Astrocyte (in vitro differentiated cells and primary cell): ENCODE data around the gene MPDU1. TPM values are rescaled to one million over a fixed set of nuclear protein-coding genes. Genes with fewer than 3 reads are reported as not detected.

Experiments
- DNase-seq: peaks from one replicate; pipeline ENCODE4 v3.0.0-alpha.2; 2010; ENCODE audit warnings: low read depth
- FAIRE-seq: peaks from 2 replicates; lab custom pipeline; 2011; peaks lifted over from hg19 to GRCh38; lab: Jason Lieb, UNC
- H2AFZ ChIP-seq: 2 replicates; pipeline ENCODE4 v1.6.0; 2012; ENCODE audit warnings: low read depth, low read length, inconsistent platforms
- H3K27ac ChIP-seq: 2 replicates; pipeline ENCODE4 v1.5.1; 2011; ENCODE audit warnings: low read depth, low read length, inconsistent platforms
- H3K27me3 ChIP-seq: 2 replicates; pipeline ENCODE4 v1.6.0; 2011; ENCODE audit warnings: low read length, inconsistent platforms; ENCODE audit not compliant: insufficient read depth
- H3K36me3 ChIP-seq: 2 replicates; pipeline ENCODE4 v1.5.1; 2011; ENCODE audit warnings: low read length, inconsistent platforms; ENCODE audit not compliant: insufficient read depth
- H3K4me1 ChIP-seq: 2 replicates; pipeline ENCODE4 v1.5.1; 2011; ENCODE audit warnings: low read length, inconsistent platforms; ENCODE audit not compliant: insufficient read depth
- H3K4me2 ChIP-seq: 2 replicates; pipeline ENCODE4 v1.6.0; 2012; ENCODE audit warnings: low read length, inconsistent platforms
- H3K4me3 ChIP-seq: 2 replicates; pipeline ENCODE4 v1.5.1; 2011; ENCODE audit warnings: low read depth, mild to moderate bottlenecking, low read length, inconsistent platforms; ENCODE audit not compliant: insufficient read depth
- H3K79me2 ChIP-seq: 2 replicates; pipeline ENCODE4 v1.6.0; 2012; ENCODE audit warnings: mild to moderate bottlenecking, low read length, inconsistent platforms; ENCODE audit not compliant: insufficient read depth
- H3K9ac ChIP-seq: 2 replicates; pipeline ENCODE4 v1.6.0; 2012; ENCODE audit warnings: mild to moderate bottlenecking, low read length, inconsistent platforms
- H3K9me3 ChIP-seq: 2 replicates; pipeline ENCODE4 v1.5.1; 2012; ENCODE audit warnings: low read depth, mild to moderate bottlenecking, low read length, inconsistent platforms; ENCODE audit not compliant: insufficient read depth
- H4K20me1 ChIP-seq: 2 replicates; pipeline ENCODE4 v1.6.0; 2012; ENCODE audit warnings: low read length, inconsistent platforms; ENCODE audit not compliant: insufficient read depth
- H3K27ac Mint-ChIP-seq: one replicate; pipeline ENCODE4 v1.8.0; 2021; ENCODE audit warnings: mild to moderate bottlenecking, mixed read lengths; ENCODE audit not compliant: unreplicated experiment
- H3K27me3 Mint-ChIP-seq: one replicate; pipeline ENCODE4 v1.8.0; 2021; ENCODE audit warnings: low read depth, mixed read lengths; ENCODE audit not compliant: unreplicated experiment
- H3K36me3 Mint-ChIP-seq: one replicate; pipeline ENCODE4 v1.8.0; 2021; ENCODE audit warnings: low read depth, mixed read lengths; ENCODE audit not compliant: unreplicated experiment
- H3K4me1 Mint-ChIP-seq: one replicate; pipeline ENCODE4 v1.8.0; 2021; ENCODE audit warnings: low read depth, mixed read lengths; ENCODE audit not compliant: unreplicated experiment
- H3K4me3 Mint-ChIP-seq: one replicate; pipeline ENCODE4 v1.8.0; 2021; ENCODE audit warnings: mild to moderate bottlenecking, moderate library complexity, mixed read lengths; ENCODE audit not compliant: unreplicated experiment
- H3K9me3 Mint-ChIP-seq: one replicate; pipeline ENCODE4 v1.8.0; 2021; ENCODE audit warnings: mild to moderate bottlenecking, mixed read lengths; ENCODE audit not compliant: unreplicated experiment
- CTCF ChIP-seq: IDR thresholded peaks from 2 replicates; pipeline ENCODE4 v1.5.1; 2011; ENCODE audit warnings: low read depth, mild to moderate bottlenecking, inconsistent platforms, low read length, moderate library complexity; ENCODE audit not compliant: insufficient read depth
- EZH2 ChIP-seq: IDR thresholded peaks from 2 replicates; pipeline ENCODE4 v1.6.1; 2012; ENCODE audit warnings: mild to moderate bottlenecking, low read length, inconsistent platforms; ENCODE audit not compliant: insufficient read depth
- total RNA-seq: library from RNA; stranded (reverse); gene quantifications from 2 replicates; pipeline ENCODE4 v1.2.1, GENCODE V29; 2021

Gene MPDU1
- total RNA-seq, 1 donor from 2014 or later: 51.2 TPM

- TF ChIP-seq EZH2: no peak
- no peak for TF ChIP-seq CTCF
- Histone ChIP-seq H3K27me3 (no peaks in the 10 kb centered on the region), H3K36me3 (peaks cover 1% of the 10 kb centered on the region), H3K4me3 (no peak overlapping the region), H3K27ac (no peak overlapping the region), H3K9ac (peak overlapping the region; percentile 88), H3K79me2 (peaks cover 28% of the 10 kb centered on the region), H3K4me2 (no peak overlapping the region), H2AFZ (no peak overlapping the region), H3K4me1 (peaks cover 25% of the 10 kb centered on the region), H4K20me1 (peaks cover 9% of the 10 kb centered on the region), H3K9me3 (no peaks in the 10 kb centered on the region)
- no peak for DNase-seq
- Mint-ChIP-seq H3K9me3 (no peaks in the 10 kb centered on the region), H3K4me1 (peaks cover 17% of the 10 kb centered on the region), H3K27ac (peak overlapping the region; percentile 53), H3K27me3 (no peaks in the 10 kb centered on the region), H3K4me3 (peak overlapping the region; percentile 89), H3K36me3 (no peaks in the 10 kb centered on the region)
- FAIRE-seq: no peak
Observed at GRCh38 chr17:7559320-7560171, 24.1 kb upstream of the MPDU1 start.

DNA sequence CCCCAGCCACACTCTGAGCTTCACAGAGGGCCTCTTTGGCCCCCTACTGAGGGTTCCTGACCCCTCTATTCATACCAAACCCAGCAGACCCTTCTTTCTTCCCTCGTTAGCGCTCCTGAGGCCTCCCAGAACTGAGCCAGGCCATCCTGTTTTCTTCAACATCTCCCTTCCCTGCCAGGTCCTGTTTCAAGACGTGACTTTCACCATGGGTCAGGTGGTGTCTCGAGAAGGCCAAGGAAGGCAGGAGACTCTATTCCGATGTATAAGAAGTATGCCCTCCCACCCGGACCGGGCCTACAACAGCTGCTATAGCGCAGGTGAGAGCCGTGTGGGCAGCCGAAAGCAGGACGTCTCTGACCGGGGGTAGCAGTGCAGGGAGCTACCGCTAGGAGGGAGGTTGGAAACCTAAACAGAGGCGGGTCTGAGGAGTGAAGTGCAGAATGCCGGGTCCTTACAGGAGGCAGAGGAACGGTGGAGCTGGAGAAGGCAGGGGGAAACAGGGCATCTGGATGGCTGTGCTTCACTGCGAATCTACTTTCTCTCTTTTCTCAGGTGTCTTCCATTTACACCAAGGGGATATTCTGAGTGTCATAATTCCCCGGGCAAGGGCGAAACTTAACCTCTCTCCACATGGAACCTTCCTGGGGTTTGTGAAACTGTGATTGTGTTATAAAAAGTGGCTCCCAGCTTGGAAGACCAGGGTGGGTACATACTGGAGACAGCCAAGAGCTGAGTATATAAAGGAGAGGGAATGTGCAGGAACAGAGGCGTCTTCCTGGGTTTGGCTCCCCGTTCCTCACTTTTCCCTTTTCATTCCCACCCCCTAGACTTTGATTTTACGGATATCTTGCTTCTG lies 23.3 kb upstream of the MPDU1 start:
- Mint-ChIP-seq H3K4me3 (peak overlapping the region; percentile 89), H3K9me3 (no peaks in the 10 kb centered on the region), H3K27me3 (no peaks in the 10 kb centered on the region), H3K36me3 (peaks cover 3% of the 10 kb centered on the region), H3K27ac (peak overlapping the region; percentile 75), H3K4me1 (peaks cover 17% of the 10 kb centered on the region)
- no peaks in the 10 kb centered on the region for H3K27me3 ChIP-seq
- H2AFZ ChIP-seq: peak overlapping the region; percentile 92
- DNase-seq (peak; percentile 36), FAIRE-seq (no peak)
- peaks cover 17% of the 10 kb centered on the region for H4K20me1 ChIP-seq
- peaks cover 10% of the 10 kb centered on the region for H3K36me3 ChIP-seq
- H3K79me2 ChIP-seq: peaks cover 36% of the 10 kb centered on the region
- TF ChIP-seq CTCF: peak; percentile 64
- TF ChIP-seq EZH2: no peak
- peak overlapping the region; percentile 100 for H3K4me2 ChIP-seq
- no peaks in the 10 kb centered on the region for H3K9me3 ChIP-seq
- peak overlapping the region; percentile 17 for H3K27ac ChIP-seq
- peak overlapping the region; percentile 88 for H3K9ac ChIP-seq
- H3K4me1 ChIP-seq: peaks cover 25% of the 10 kb centered on the region
- peak overlapping the region; percentile 88 for H3K4me3 ChIP-seq
